ENCODE data around the gene KPNA4.

KPNA4 gene

DNA sequence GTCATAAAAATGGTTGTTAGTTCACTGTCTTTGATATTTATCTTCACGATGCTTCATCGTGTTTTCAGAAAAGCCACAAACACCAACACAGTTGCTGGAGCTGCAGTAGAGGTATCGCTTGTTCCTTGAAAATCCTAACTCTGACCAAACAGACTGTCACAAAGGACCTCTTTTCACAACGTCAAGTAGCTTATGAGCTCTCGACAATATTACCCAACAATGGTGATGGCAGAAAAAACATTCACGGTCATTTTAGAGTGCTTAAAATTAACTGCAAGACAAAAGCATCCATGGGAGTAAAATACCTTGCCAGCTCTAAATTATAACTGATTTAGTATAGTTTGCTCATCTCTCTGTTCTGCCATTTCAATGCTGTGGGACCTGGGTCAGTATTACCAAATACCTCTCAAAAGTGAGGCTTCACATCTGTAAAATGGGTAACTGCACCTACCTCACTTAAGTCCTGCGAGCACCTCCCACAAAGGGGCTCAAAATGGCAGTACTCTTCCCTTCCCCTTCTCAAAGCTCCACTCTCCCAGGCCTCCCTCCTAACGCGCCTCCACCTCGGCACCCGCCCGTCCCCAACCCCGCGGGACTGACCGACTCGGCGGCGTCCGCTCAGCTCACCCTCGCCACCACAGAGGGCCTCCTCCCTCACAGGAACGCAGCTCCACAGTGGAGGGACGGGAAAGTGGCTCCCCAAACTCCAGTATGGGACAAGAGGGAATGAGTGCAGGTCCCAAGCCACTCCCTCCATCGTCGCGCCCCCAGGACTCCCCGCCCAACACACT lies 116.3 kb downstream of the KPNA4 start:
- DNase-seq = peak; percentile 60

DNA sequence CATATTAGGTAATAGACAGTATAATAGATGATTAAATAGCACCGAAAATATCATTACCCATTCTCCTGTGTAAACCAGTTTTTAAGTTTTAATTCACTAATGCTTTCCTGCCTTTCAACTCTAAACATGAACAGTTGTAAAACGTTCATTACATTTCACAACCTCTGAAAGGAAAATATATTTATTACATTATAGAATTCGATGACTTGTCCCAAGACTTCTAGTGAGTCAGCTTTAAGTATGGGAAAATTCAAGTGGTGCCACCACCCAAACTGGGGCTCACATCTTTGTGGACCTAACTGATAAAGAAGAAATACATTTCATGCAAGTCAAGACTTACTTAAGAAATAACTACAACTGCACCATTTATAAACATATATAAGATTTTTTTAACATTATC lies 117.8 kb downstream of the KPNA4 start:
- no peak for DNase-seq

- no peak for DNase-seq
These were observed 118.8 kb downstream of the KPNA4 start for GRCh38 chr3:160446522-160447056.

DNA sequence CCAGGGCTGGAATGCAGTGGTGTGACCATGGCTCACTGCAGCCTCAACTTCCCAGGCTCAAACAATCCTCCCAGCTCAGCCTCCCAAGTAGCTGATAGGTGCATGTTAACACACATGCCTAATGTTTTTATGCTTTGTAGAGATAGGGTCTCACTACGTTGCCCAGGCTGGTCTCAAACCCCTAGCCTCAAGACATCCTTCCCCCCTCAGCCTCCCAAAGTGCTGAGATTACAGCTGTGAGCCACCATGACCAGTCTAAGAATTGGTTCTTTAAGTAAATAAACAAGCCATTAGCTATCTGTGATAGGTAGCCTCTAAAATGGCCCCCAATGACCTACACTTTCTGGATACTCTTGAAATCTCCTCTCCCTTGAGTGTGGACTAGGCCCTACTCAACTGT lies 119.5 kb downstream of the KPNA4 start:
- no peak for DNase-seq

Measured in NCI-H2029 (cell line).